Astrocyte (in vitro differentiated cells and primary cell): Measurements from ENCODE around the gene TERT. TPM values are rescaled to one million over a fixed set of nuclear protein-coding genes. Genes with fewer than 3 reads are reported as not detected.

Experiments used
- DNase-seq: peaks from one replicate; pipeline ENCODE4 v3.0.0-alpha.2; 2010; ENCODE audit warnings: low read depth
- FAIRE-seq: peaks from 2 replicates; lab custom pipeline; 2011; peaks lifted over from hg19 to GRCh38; lab: Jason Lieb, UNC
- H2AFZ ChIP-seq: 2 replicates; pipeline ENCODE4 v1.6.0; 2012; ENCODE audit warnings: low read depth, low read length, inconsistent platforms
- H3K27ac ChIP-seq: 2 replicates; pipeline ENCODE4 v1.5.1; 2011; ENCODE audit warnings: low read depth, low read length, inconsistent platforms
- H3K27me3 ChIP-seq: 2 replicates; pipeline ENCODE4 v1.6.0; 2011; ENCODE audit warnings: low read length, inconsistent platforms; ENCODE audit not compliant: insufficient read depth
- H3K36me3 ChIP-seq: 2 replicates; pipeline ENCODE4 v1.5.1; 2011; ENCODE audit warnings: low read length, inconsistent platforms; ENCODE audit not compliant: insufficient read depth
- H3K4me1 ChIP-seq: 2 replicates; pipeline ENCODE4 v1.5.1; 2011; ENCODE audit warnings: low read length, inconsistent platforms; ENCODE audit not compliant: insufficient read depth
- H3K4me2 ChIP-seq: 2 replicates; pipeline ENCODE4 v1.6.0; 2012; ENCODE audit warnings: low read length, inconsistent platforms
- H3K4me3 ChIP-seq: 2 replicates; pipeline ENCODE4 v1.5.1; 2011; ENCODE audit warnings: low read depth, mild to moderate bottlenecking, low read length, inconsistent platforms; ENCODE audit not compliant: insufficient read depth
- H3K79me2 ChIP-seq: 2 replicates; pipeline ENCODE4 v1.6.0; 2012; ENCODE audit warnings: mild to moderate bottlenecking, low read length, inconsistent platforms; ENCODE audit not compliant: insufficient read depth
- H3K9ac ChIP-seq: 2 replicates; pipeline ENCODE4 v1.6.0; 2012; ENCODE audit warnings: mild to moderate bottlenecking, low read length, inconsistent platforms
- H3K9me3 ChIP-seq: 2 replicates; pipeline ENCODE4 v1.5.1; 2012; ENCODE audit warnings: low read depth, mild to moderate bottlenecking, low read length, inconsistent platforms; ENCODE audit not compliant: insufficient read depth
- H4K20me1 ChIP-seq: 2 replicates; pipeline ENCODE4 v1.6.0; 2012; ENCODE audit warnings: low read length, inconsistent platforms; ENCODE audit not compliant: insufficient read depth
- H3K27ac Mint-ChIP-seq: one replicate; pipeline ENCODE4 v1.8.0; 2021; ENCODE audit warnings: mild to moderate bottlenecking, mixed read lengths; ENCODE audit not compliant: unreplicated experiment
- H3K27me3 Mint-ChIP-seq: one replicate; pipeline ENCODE4 v1.8.0; 2021; ENCODE audit warnings: low read depth, mixed read lengths; ENCODE audit not compliant: unreplicated experiment
- H3K36me3 Mint-ChIP-seq: one replicate; pipeline ENCODE4 v1.8.0; 2021; ENCODE audit warnings: low read depth, mixed read lengths; ENCODE audit not compliant: unreplicated experiment
- H3K4me1 Mint-ChIP-seq: one replicate; pipeline ENCODE4 v1.8.0; 2021; ENCODE audit warnings: low read depth, mixed read lengths; ENCODE audit not compliant: unreplicated experiment
- H3K4me3 Mint-ChIP-seq: one replicate; pipeline ENCODE4 v1.8.0; 2021; ENCODE audit warnings: mild to moderate bottlenecking, moderate library complexity, mixed read lengths; ENCODE audit not compliant: unreplicated experiment
- H3K9me3 Mint-ChIP-seq: one replicate; pipeline ENCODE4 v1.8.0; 2021; ENCODE audit warnings: mild to moderate bottlenecking, mixed read lengths; ENCODE audit not compliant: unreplicated experiment
- CTCF ChIP-seq: IDR thresholded peaks from 2 replicates; pipeline ENCODE4 v1.5.1; 2011; ENCODE audit warnings: low read depth, mild to moderate bottlenecking, inconsistent platforms, low read length, moderate library complexity; ENCODE audit not compliant: insufficient read depth
- EZH2 ChIP-seq: IDR thresholded peaks from 2 replicates; pipeline ENCODE4 v1.6.1; 2012; ENCODE audit warnings: mild to moderate bottlenecking, low read length, inconsistent platforms; ENCODE audit not compliant: insufficient read depth
- total RNA-seq: library from RNA; stranded (reverse); gene quantifications from 2 replicates; pipeline ENCODE4 v1.2.1, GENCODE V29; 2021

TERT gene
- total RNA-seq, 1 donor from 2014 or later: 0.50 TPM

- Mint-ChIP-seq H3K36me3 (peaks cover 39% of the 10 kb centered on the region), H3K27me3 (no peaks in the 10 kb centered on the region), H3K4me1 (peaks cover 2% of the 10 kb centered on the region), H3K27ac (no peak overlapping the region), H3K4me3 (no peak overlapping the region), H3K9me3 (peaks cover 2% of the 10 kb centered on the region)
- no peak overlapping the region for H3K9ac ChIP-seq
- no peaks in the 10 kb centered on the region for H3K27me3 ChIP-seq
- H3K79me2 ChIP-seq: no peaks in the 10 kb centered on the region
- H3K4me3 ChIP-seq: no peak overlapping the region
- no peak for DNase-seq
- H3K4me1 ChIP-seq: peaks cover 3% of the 10 kb centered on the region
- H3K9me3 ChIP-seq: no peaks in the 10 kb centered on the region
- H3K27ac ChIP-seq: no peak overlapping the region
- no peak overlapping the region for H2AFZ ChIP-seq
- H4K20me1 ChIP-seq: peaks cover 6% of the 10 kb centered on the region
- no peak for TF ChIP-seq EZH2
- TF ChIP-seq CTCF: no peak
- no peak for FAIRE-seq
- peaks cover 16% of the 10 kb centered on the region for H3K36me3 ChIP-seq
- H3K4me2 ChIP-seq: no peak overlapping the region
Observed at GRCh38 chr5:1319436-1320256, 24.8 kb upstream of the TERT start.

GRCh38 chr5:1318659-1319251 is 23.9 kb upstream of the TERT start:
- Mint-ChIP-seq H3K4me3 (no peak overlapping the region), H3K9me3 (peaks cover 2% of the 10 kb centered on the region), H3K27me3 (no peaks in the 10 kb centered on the region), H3K27ac (no peak overlapping the region), H3K4me1 (peaks cover 2% of the 10 kb centered on the region), H3K36me3 (peaks cover 30% of the 10 kb centered on the region)
- Histone ChIP-seq H2AFZ (no peak overlapping the region), H3K4me3 (no peak overlapping the region), H3K27me3 (no peaks in the 10 kb centered on the region), H3K4me2 (no peak overlapping the region), H3K36me3 (peaks cover 11% of the 10 kb centered on the region), H3K4me1 (peaks cover 3% of the 10 kb centered on the region), H3K9me3 (no peaks in the 10 kb centered on the region), H3K27ac (no peak overlapping the region), H3K9ac (no peak overlapping the region), H3K79me2 (no peaks in the 10 kb centered on the region), H4K20me1 (peaks cover under 1% of the 10 kb centered on the region)
- TF ChIP-seq EZH2 (no peak), CTCF (no peak)
- DNase-seq: no peak
- no peak for FAIRE-seq
